Measurements from ENCODE around the gene PRRT2.

PRRT2 gene

DNA sequence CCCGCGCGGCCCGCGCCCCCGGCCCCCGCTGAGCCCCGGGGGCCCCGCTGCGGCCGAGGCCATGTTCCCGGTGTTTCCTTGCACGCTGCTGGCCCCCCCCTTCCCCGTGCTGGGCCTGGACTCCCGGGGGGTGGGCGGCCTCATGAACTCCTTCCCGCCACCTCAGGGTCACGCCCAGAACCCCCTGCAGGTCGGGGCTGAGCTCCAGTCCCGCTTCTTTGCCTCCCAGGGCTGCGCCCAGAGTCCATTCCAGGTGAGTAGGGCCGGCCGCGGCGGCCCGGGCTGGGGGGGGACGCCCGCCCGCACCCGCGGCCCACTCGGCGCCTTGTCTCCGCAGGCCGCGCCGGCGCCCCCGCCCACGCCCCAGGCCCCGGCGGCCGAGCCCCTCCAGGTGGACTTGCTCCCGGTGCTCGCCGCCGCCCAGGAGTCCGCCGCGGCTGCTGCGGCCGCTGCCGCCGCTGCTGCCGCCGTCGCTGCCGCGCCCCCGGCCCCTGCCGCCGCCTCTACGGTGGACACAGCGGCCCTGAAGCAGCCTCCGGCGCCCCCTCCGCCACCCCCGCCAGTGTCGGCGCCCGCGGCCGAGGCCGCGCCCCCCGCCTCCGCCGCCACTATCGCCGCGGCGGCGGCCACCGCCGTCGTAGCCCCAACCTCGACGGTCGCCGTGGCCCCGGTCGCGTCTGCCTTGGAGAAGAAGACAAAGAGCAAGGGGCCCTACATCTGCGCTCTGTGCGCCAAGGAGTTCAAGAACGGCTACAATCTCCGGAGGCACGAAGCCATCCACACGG lies 5.2 kb upstream of the PRRT2 start:
- TF ChIP-seq, protein P1, sequence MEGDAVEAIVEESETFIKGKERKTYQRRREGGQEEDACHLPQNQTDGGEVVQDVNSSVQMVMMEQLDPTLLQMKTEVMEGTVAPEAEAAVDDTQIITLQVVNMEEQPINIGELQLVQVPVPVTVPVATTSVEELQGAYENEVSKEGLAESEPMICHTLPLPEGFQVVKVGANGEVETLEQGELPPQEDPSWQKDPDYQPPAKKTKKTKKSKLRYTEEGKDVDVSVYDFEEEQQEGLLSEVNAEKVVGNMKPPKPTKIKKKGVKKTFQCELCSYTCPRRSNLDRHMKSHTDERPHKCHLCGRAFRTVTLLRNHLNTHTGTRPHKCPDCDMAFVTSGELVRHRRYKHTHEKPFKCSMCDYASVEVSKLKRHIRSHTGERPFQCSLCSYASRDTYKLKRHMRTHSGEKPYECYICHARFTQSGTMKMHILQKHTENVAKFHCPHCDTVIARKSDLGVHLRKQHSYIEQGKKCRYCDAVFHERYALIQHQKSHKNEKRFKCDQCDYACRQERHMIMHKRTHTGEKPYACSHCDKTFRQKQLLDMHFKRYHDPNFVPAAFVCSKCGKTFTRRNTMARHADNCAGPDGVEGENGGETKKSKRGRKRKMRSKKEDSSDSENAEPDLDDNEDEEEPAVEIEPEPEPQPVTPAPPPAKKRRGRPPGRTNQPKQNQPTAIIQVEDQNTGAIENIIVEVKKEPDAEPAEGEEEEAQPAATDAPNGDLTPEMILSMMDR (IDR thresholded peaks at IDR 0.05; ENCODE audit: low read depth, low read length), result no peak
- no peak for DNase-seq (ENCODE audit: extremely low read depth, low read depth)

GRCh38 chr16:29807426-29808218 lies 4.4 kb upstream of the PRRT2 start:
- TF ChIP-seq, protein P1 (IDR thresholded peaks at IDR 0.05; ENCODE audit: low read depth, low read length), result peak; percentile 58
- peak; percentile 83 for DNase-seq (ENCODE audit: extremely low read depth, low read depth)

DNA sequence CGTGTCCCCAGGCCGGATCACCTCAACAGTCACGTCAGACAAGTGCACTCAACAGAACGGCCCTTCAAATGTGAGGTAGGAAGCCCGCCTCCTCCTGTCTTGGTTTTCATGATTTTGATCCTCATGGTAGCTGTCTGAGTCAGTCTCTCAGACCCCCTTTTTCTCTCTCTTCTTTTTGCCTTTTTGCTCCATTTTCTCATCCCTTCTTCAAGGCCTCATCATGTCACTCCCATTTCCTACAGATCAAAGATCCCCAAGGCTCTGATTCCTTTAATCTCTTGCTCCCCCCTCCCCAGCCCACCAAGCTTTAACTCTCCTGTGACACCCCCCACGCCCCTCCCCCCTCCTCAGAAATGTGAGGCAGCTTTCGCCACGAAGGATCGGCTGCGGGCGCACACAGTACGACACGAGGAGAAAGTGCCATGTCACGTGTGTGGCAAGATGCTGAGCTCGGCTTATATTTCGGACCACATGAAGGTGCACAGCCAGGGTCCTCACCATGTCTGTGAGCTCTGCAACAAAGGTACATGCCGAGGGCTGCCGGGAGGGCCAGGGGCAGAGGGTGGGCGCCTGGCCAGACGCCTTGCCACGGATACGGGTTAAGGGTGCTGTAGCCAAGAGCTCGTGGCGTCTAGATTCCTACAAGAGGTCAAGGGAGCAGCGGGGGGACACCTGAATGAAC lies 3.6 kb upstream of the PRRT2 start:
- DNase-seq (ENCODE audit: extremely low read depth, low read depth), result no peak
- TF ChIP-seq, protein P1 (IDR thresholded peaks at IDR 0.05; ENCODE audit: low read depth, low read length), result no peak

DNA sequence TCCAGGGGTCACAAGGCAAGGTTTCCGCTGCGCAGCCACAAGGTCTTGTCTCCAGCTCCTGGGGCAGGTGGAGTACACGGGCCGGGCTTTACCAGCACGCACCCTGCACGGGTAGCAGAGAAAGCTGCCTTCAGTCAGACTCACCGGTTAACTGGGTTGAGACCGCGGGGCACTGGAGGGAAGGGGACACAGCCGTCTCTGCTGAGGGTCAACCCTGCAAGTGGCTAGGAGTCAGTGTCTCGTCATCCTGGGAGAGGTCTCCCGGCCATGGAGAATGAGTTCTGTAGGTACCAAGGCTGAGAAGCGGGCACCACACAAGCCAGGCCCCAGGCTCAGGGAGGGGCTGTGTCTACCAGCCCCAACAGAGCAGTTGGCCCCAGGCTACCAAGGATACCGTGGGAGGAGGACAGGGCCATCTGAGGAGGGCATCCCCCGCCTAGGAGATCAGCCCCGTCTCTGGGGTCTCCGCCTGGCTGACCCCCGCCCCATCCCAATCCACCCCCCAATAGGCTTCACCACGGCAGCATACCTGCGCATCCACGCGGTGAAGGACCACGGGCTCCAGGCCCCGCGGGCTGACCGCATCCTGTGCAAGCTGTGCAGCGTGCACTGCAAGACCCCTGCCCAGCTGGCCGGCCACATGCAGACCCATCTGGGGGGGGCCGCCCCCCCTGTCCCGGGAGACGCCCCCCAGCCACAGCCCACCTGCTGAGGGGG lies 2.8 kb upstream of the PRRT2 start:
- no peak for DNase-seq (ENCODE audit: extremely low read depth, low read depth)
- TF ChIP-seq, protein P1 (IDR thresholded peaks at IDR 0.05; ENCODE audit: low read depth, low read length), result no peak

- TF ChIP-seq, protein P1 (IDR thresholded peaks at IDR 0.05; ENCODE audit: low read depth, low read length), result no peak
- no peak for DNase-seq (ENCODE audit: extremely low read depth, low read depth)
Measured at GRCh38 chr16:29809850-29810698, 1.9 kb upstream of the PRRT2 start.

GRCh38 chr16:29810699-29811169 lies 1.3 kb upstream of the PRRT2 start:
- no peak for DNase-seq (ENCODE audit: extremely low read depth, low read depth)

More at GRCh38 chr16:29810699-29811169, 1.3 kb upstream of the PRRT2 start:
- TF ChIP-seq, protein P1 (IDR thresholded peaks at IDR 0.05; ENCODE audit: low read depth, low read length), result no peak

Measured in AG09319 (cell line).